ENCODE measurements around the gene S100A13. TPM values are rescaled to one million over a fixed set of nuclear protein-coding genes. Genes with fewer than 3 reads are reported as not detected.
A peak's percentile ranks its signal among the peaks of the same experiment; 100 is the strongest.
"Not testable (repeated sequence)": the region's sequence is repeated elsewhere in the genome, so short reads cannot be mapped to it uniquely, and the experiment has no call there.

Gene S100A13
- total RNA-seq: 1 to 10 TPM; 3.9 to 4.2 TPM

- DNase-seq: no peak
- no peaks in the 10 kb centered on the region for H3K9me3 Mint-ChIP-seq
- H3K4me3 Mint-ChIP-seq: no peak within 1 kb of the TSS
- ChIA-PET POLR2A (no interaction called here), CTCF (interaction anchor here (0.6 to 3.6 kb wide), 13 partner anchors 11 to 132 kb away, joined by 3 to 45 read pairs (median 3); partner anchors contain the start of genes S100A14, S100A16 and S100A6)
- H3K36me3 Mint-ChIP-seq (ENCODE audit: low read depth): peaks cover 2% of the 10 kb centered on the region
- H3K4me1 Mint-ChIP-seq: peaks cover 7% of the 10 kb centered on the region
- H3K27me3 Mint-ChIP-seq: no peaks in the 10 kb centered on the region
- no peak within 1 kb of the TSS for H3K27ac Mint-ChIP-seq
Measured at GRCh38 chr1:153626904-153627714, at the start of gene S100A13. TSS of gene S100A13 (minus strand) at chr1:153627505. CDS start at chr1:153626472, 1,033 bp downstream.

- Mint-ChIP-seq H3K4me3 (no peak overlapping the region), H3K27me3 (peaks cover 15% of the 10 kb centered on the region), H3K27ac (peak overlapping the region; percentile 56), H3K4me1 (peaks cover 32% of the 10 kb centered on the region), H3K36me3 (ENCODE audit: low read depth) (peaks cover 17% of the 10 kb centered on the region), H3K9me3 (no peaks in the 10 kb centered on the region)
- ChIA-PET POLR2A (no interaction called here), CTCF (no interaction called here)
- no peak for DNase-seq
Measured at GRCh38 chr1:153673511-153673910, 46.2 kb upstream of the S100A13 start.

GRCh38 chr1:153671628-153672353 is 44.5 kb upstream of the S100A13 start:
- ChIA-PET CTCF (interaction anchor here (0.6 to 1.8 kb wide), 16 partner anchors 9 to 931 kb away, joined by 3 to 6 read pairs (median 4); partner anchors contain the start of genes CHTOP and SLC27A3), POLR2A (interaction anchor here (0.6 to 1.7 kb wide), 5 partner anchors 37 to 809 kb away, joined by 3 to 10 read pairs (median 6); partner anchors contain the start of genes CHTOP, JTB and RPS27)
- Mint-ChIP-seq H3K4me1 (peaks cover 32% of the 10 kb centered on the region), H3K36me3 (ENCODE audit: low read depth) (peaks cover 34% of the 10 kb centered on the region)
- H3K4me3 Mint-ChIP-seq, H3K27me3 Mint-ChIP-seq, H3K27ac Mint-ChIP-seq, H3K9me3 Mint-ChIP-seq: not testable (repeated sequence)
- DNase-seq: peak; percentile 49

DNA sequence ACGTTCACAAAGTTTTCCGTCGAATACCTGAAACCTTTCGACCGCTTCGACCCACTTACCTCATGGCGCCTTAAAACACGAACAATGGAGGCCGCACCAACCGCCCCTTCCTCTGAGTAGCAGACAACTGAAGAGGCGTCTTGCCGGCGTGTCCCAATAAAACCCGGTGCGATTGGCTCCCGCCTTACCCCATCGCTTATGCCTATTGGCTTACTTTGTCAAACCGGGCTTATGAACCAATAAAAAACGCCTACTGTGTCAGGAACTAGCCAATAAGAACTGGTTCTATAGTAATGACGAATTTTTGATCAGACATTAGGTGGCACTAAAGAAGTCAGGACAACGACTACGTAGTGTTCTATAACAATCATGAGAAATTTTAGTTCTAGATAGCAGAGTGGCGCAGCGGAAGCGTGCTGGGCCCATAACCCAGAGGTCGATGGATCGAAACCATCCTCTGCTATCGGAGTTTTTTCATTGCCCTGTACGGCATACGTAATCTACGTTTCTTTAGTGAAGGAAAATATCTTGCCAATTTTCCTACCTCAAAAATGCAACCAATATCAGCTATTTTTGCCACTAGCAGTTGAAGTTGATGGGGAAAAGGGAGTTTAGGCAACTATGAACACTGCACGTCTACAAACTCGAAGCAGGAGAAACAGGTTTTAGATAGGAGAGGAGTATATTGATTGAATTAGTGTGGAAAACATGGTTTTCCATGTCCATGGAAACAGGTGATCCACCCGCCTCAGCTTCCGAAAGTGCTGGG is 43.7 kb upstream of the S100A13 start, which contains the start of gene ILF2:
ILF2 (minus strand) TSS at position 135 of the 769 bp plus-strand sequence; CDS start at position 64, 71 bp downstream.
- H3K27ac Mint-ChIP-seq: no peak within 1 kb of the TSS

GRCh38 chr1:153670257-153670858 is 43.1 kb upstream of the S100A13 start:
- H3K4me3 Mint-ChIP-seq: no peak overlapping the region

More for the DNA sequence above, 43.7 kb upstream of the S100A13 start, which contains the start of gene ILF2:
- Mint-ChIP-seq H3K36me3 (ENCODE audit: low read depth) (peaks cover 39% of the 10 kb centered on the region), H3K9me3 (no peaks in the 10 kb centered on the region), H3K27me3 (no peaks in the 10 kb centered on the region), H3K4me1 (peaks cover 32% of the 10 kb centered on the region), H3K4me3 (no peak within 1 kb of the TSS)
- POLR2A ChIA-PET: interaction anchor here (0.6 to 1.7 kb wide), 3 partner anchors 37 to 809 kb away, joined by 3 to 6 read pairs (median 5); partner anchors contain the start of genes CHTOP and JTB
- DNase-seq: peak; percentile 98
- CTCF ChIA-PET: interaction anchor here (0.6 to 1.8 kb wide), 5 partner anchors 11 to 295 kb away, joined by 3 to 6 read pairs (median 3); partner anchors contain the start of gene CHTOP

GRCh38 chr1:153669606-153670005 is 42.3 kb upstream of the S100A13 start:
- DNase-seq: no peak
- CTCF ChIA-PET: interaction anchor here (0.6 to 1.2 kb wide), 4 partner anchors 11 to 135 kb away, joined by 3 to 6 read pairs (median 4); partner anchors contain the start of gene SNAPIN
- Mint-ChIP-seq H3K9me3 (no peaks in the 10 kb centered on the region), H3K27ac (no peak overlapping the region), H3K4me1 (peaks cover 37% of the 10 kb centered on the region), H3K4me3 (no peak overlapping the region), H3K27me3 (no peaks in the 10 kb centered on the region), H3K36me3 (ENCODE audit: low read depth) (peaks cover 53% of the 10 kb centered on the region)
- POLR2A ChIA-PET: no interaction called here

More at GRCh38 chr1:153670257-153670858, 43.1 kb upstream of the S100A13 start:
- POLR2A ChIA-PET: no interaction called here
- peaks cover 45% of the 10 kb centered on the region for H3K36me3 Mint-ChIP-seq (ENCODE audit: low read depth)
- peak; percentile 31 for DNase-seq
- H3K27me3 Mint-ChIP-seq: no peaks in the 10 kb centered on the region
- CTCF ChIA-PET: interaction anchor here (0.8 kb wide), 1 partner anchor 37 kb away, joined by 3 read pairs; the partner anchor contains the start of gene CHTOP
- no peak overlapping the region for H3K27ac Mint-ChIP-seq
- peaks cover 34% of the 10 kb centered on the region for H3K4me1 Mint-ChIP-seq
- H3K9me3 Mint-ChIP-seq: no peaks in the 10 kb centered on the region

DNA sequence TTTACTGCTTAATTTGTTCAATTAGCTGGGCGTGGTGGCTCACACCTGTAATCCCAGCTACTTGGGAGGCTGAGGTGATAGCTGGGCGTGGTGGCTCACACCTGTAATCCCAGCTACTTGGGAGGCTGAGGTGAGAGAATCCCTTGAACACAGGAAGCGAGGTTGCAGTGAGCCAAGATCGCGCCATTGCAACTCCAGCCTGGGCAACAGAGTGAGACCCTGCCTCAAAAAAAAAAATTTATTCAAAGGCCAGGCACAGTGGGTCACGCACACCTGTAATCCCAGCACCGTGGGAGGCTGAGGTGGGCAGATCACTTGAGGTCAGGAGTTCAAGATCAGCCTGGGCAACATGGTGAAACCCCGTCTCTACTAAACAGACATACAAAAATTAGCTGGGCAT is 41.4 kb upstream of the S100A13 start:
- H3K36me3 Mint-ChIP-seq (ENCODE audit: low read depth): peaks cover 62% of the 10 kb centered on the region
- not testable (repeated sequence) for H3K4me3 Mint-ChIP-seq, H3K9me3 Mint-ChIP-seq

DNA sequence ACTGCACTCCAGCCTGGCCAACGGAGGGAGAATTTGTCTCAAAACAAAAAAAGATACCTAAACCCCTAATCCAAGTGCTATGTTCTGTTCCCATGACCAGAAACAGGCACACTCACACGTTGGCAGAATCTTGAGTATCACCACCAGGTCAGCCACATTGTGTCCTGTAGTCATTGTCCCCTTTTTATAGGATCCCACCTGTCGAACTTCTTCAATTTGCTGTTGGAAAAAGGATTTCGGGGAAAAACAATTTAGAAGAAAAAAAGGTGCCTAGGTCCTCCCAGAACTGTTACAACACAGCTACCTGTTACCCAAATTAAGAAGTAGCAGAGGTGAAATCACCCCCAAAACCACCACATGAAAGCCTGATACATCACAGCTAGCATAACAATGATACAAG is 40.1 kb upstream of the S100A13 start:
- Mint-ChIP-seq H3K27me3 (no peaks in the 10 kb centered on the region), H3K27ac (no peak overlapping the region), H3K9me3 (no peaks in the 10 kb centered on the region), H3K4me1 (peaks cover 35% of the 10 kb centered on the region), H3K36me3 (ENCODE audit: low read depth) (peaks cover 68% of the 10 kb centered on the region), H3K4me3 (no peak overlapping the region)
- POLR2A ChIA-PET: interaction anchor here (0.7 kb wide), 1 partner anchor 77 kb away, joined by 3 read pairs; no protein-coding TSS in a partner anchor
- CTCF ChIA-PET: interaction anchor here (0.8 to 1.5 kb wide), 2 partner anchors 8 to 19 kb away, joined by 4 to 6 read pairs; partner anchors contain the start of gene SNAPIN
- DNase-seq: no peak

More for the DNA sequence above, 41.4 kb upstream of the S100A13 start:
- H3K27ac Mint-ChIP-seq, POLR2A ChIA-PET, DNase-seq, H3K27me3 Mint-ChIP-seq: not testable (repeated sequence)
- peaks cover 37% of the 10 kb centered on the region for H3K4me1 Mint-ChIP-seq
- CTCF ChIA-PET: interaction anchor here (0.6 to 1.2 kb wide), 5 partner anchors 10 to 422 kb away, joined by 3 to 6 read pairs (median 3); partner anchors contain the start of gene SNAPIN

- ChIA-PET POLR2A (no interaction called here), CTCF (interaction anchor here (1.2 kb wide), 1 partner anchor 13 kb away, joined by 3 read pairs; no protein-coding TSS in a partner anchor)
- Mint-ChIP-seq H3K4me3 (no peak overlapping the region), H3K27me3 (no peaks in the 10 kb centered on the region), H3K27ac (no peak overlapping the region), H3K36me3 (ENCODE audit: low read depth) (peaks cover 69% of the 10 kb centered on the region), H3K4me1 (peaks cover 31% of the 10 kb centered on the region), H3K9me3 (no peaks in the 10 kb centered on the region)
- DNase-seq: no peak
Measured at GRCh38 chr1:153663211-153663610, 35.9 kb upstream of the S100A13 start.

GRCh38 chr1:153662269-153662668 is 35.0 kb upstream of the S100A13 start:
- Mint-ChIP-seq H3K36me3 (ENCODE audit: low read depth) (peaks cover 60% of the 10 kb centered on the region), H3K9me3 (no peaks in the 10 kb centered on the region), H3K4me1 (peaks cover 22% of the 10 kb centered on the region), H3K4me3 (no peak overlapping the region), H3K27me3 (no peaks in the 10 kb centered on the region), H3K27ac (peak overlapping the region; percentile 15)
- POLR2A ChIA-PET: no interaction called here
- DNase-seq: no peak
- CTCF ChIA-PET: interaction anchor here (0.6 kb wide), 1 partner anchor 10 kb away, joined by 4 read pairs; no protein-coding TSS in a partner anchor

DNA sequence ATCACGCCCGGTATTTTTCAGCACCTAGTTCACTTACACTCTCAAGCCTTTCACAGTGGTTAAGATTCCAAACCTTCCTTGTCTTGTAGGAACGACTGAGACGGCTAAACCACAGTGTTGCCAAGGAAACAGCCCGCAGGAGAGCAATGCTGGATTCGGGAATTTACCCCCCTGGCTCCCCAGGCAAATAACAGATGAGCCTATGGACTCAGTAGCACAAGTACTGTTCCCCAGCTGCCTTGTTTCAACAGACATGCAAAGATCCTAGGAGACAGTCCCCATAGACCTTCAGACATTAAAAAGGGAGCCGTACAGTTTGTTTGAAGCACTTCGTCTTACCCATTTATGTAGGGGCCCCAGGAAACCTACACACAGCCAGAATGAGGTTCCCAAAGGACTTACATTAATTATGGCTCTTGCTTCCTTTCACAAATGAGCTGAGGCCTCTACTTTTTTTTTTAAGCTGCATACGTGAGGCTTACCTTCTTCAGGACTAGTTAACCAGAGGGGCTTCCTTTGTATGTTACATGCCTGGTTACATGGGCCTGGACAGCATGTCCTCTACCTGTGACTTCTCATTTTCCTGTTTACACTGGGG is 33.9 kb upstream of the S100A13 start:
- Mint-ChIP-seq H3K4me3 (no peak overlapping the region), H3K27me3 (no peaks in the 10 kb centered on the region), H3K27ac (peak overlapping the region; percentile 25), H3K4me1 (peaks cover 23% of the 10 kb centered on the region), H3K36me3 (ENCODE audit: low read depth) (peaks cover 52% of the 10 kb centered on the region), H3K9me3 (no peaks in the 10 kb centered on the region)
- DNase-seq: no peak
- ChIA-PET CTCF (no interaction called here), POLR2A (no interaction called here)
